GM12878 (cell line): Measurements from ENCODE around the gene DDX24. TPM values are rescaled to one million over a fixed set of nuclear protein-coding genes. Genes with fewer than 3 reads are reported as not detected.

Source experiments
- ATAC-seq: fragments of 200-7000 bp; cut with Tn5 transposase; 3 replicates; pipeline ENCODE4 v1.9.1; 2020; ENCODE audit warnings: mild to moderate bottlenecking, moderate library complexity
- BruUV-seq: library from RNA; stranded (reverse); fragments of 400-500 nt; replicated peaks from 2 replicates; lab custom pipeline; 2021; lab: Mats Ljungman, UMichigan
- CTCF ChIA-PET: fragments of 300-600 bp; sonication (Branson Sonifier 250); formaldehyde crosslinking; extraction: SDS; loops from one replicate; lab custom pipeline; 2021; ENCODE audit warnings: inconsistent platforms; lab: Yijun Ruan, JAX
- POLR2A ChIA-PET: fragments of 350-600 bp; formaldehyde crosslinking; extraction: SDS; loops from one replicate; lab custom pipeline; 2021; ENCODE audit warnings: inconsistent platforms; lab: Charles Lee
- RAD21 ChIA-PET: fragments of 300-600 bp; sonication (Branson Sonifier 250); formaldehyde crosslinking; loops from one replicate; lab custom pipeline; 2023; ENCODE audit warnings: antibody characterized with exemption; ENCODE audit not compliant: unreplicated experiment; lab: Charles Lee
- SMC1A ChIA-PET: fragments of 300-600 bp; sonication (Branson Sonifier 250); formaldehyde crosslinking; loops from one replicate; lab custom pipeline; 2023; ENCODE audit not compliant: unreplicated experiment, uncharacterized antibody; lab: Charles Lee
- DNase-seq: peaks from one replicate; pipeline ENCODE4 v3.0.0-alpha.2; 2011; ENCODE audit warnings: low read depth, low spot score
- FAIRE-seq: peaks from 3 replicates; lab custom pipeline; 2011; peaks lifted over from hg19 to GRCh38; lab: Jason Lieb, UNC
- H2AFZ ChIP-seq: 2 replicates; pipeline ENCODE4 v1.6.0; 2011; ENCODE audit warnings: low read depth, low read length, control low read depth; ENCODE audit not compliant: control insufficient read depth
- H3K27ac ChIP-seq: 2 replicates; pipeline ENCODE4 v1.5.1; 2011; ENCODE audit warnings: control low read depth; ENCODE audit not compliant: control insufficient read depth, insufficient read depth
- H3K27me3 ChIP-seq, 2 experiments: replicated peaks in 1 of 2; 2 replicates each; pipeline versions ENCODE4 v1.6.0 to v1.6.1; 2011; ENCODE audit warnings: low read length in 1 of 2; ENCODE audit not compliant: control insufficient read depth in 2 of 2, insufficient read depth in 2 of 2
- H3K36me3 ChIP-seq, 2 experiments: 2 replicates each; pipeline ENCODE4 v1.5.1; 2011; ENCODE audit warnings: low read length in 1 of 2; ENCODE audit not compliant: control insufficient read depth in 2 of 2, insufficient read depth in 2 of 2
- H3K4me1 ChIP-seq: 2 replicates; pipeline ENCODE4 v1.6.1; 2011; ENCODE audit warnings: mild to moderate bottlenecking, low read length, moderate library complexity, mixed read lengths; ENCODE audit not compliant: control insufficient read depth, insufficient read depth
- H3K4me2 ChIP-seq: 2 replicates; pipeline ENCODE4 v1.6.0; 2011; ENCODE audit warnings: control low read depth; ENCODE audit not compliant: control insufficient read depth, insufficient read depth
- H3K4me3 ChIP-seq: fragments of 200-600 bp; sonication (generic); 2 replicates; pipeline ENCODE4 v1.5.1; 2016
- H3K79me2 ChIP-seq: 2 replicates; pipeline ENCODE4 v1.6.0; 2011; ENCODE audit warnings: low read length; ENCODE audit not compliant: control insufficient read depth, insufficient read depth
- H3K9ac ChIP-seq: 2 replicates; pipeline ENCODE4 v1.8.0; 2011; ENCODE audit warnings: low read length, control low read depth, mixed read lengths; ENCODE audit not compliant: control insufficient read depth, insufficient read depth
- H3K9me3 ChIP-seq: replicated peaks from 3 replicates; pipeline ENCODE4 v1.5.1; 2011; ENCODE audit warnings: mild to moderate bottlenecking, low read length; ENCODE audit not compliant: control insufficient read depth, insufficient read depth
- H4K20me1 ChIP-seq: 2 replicates; pipeline ENCODE4 v1.6.0; 2011; ENCODE audit not compliant: control insufficient read depth, insufficient read depth
- ASH2L ChIP-seq: fragments of 300-600, 200-600 bp; sonication (generic); IDR thresholded peaks from 2 replicates; pipeline ENCODE4 v1.6.1; 2017; ENCODE audit warnings: low read depth, mild to moderate bottlenecking, borderline replicate concordance
- BCL3 ChIP-seq: IDR thresholded peaks from 2 replicates; pipeline ENCODE4 v1.6.1; 2011; ENCODE audit warnings: borderline replicate concordance, low read depth, mild to moderate bottlenecking, moderate library complexity, low read length; ENCODE audit not compliant: insufficient read depth, poor library complexity, severe bottlenecking
- DPF2 ChIP-seq: fragments of 450-650 bp; IDR thresholded peaks from 2 replicates; pipeline ENCODE4 v1.6.1; 2017; ENCODE audit warnings: mild to moderate bottlenecking
- IKZF1 ChIP-seq: fragments of 450-650 bp; conservative IDR thresholded peaks from 2 replicates; pipeline ENCODE4 v1.6.1; 2017; ENCODE audit warnings: antibody characterized with exemption, mild to moderate bottlenecking
- MEF2B ChIP-seq: fragments of 450-650 bp; IDR thresholded peaks from 2 replicates; pipeline ENCODE4 v1.6.1; 2018; ENCODE audit warnings: mild to moderate bottlenecking, moderate library complexity; ENCODE audit not compliant: partially characterized antibody, poor library complexity, severe bottlenecking
- PBX3 ChIP-seq: IDR thresholded peaks from 2 replicates; pipeline ENCODE4 v1.6.1; 2011; ENCODE audit warnings: mild to moderate bottlenecking, low read depth, low read length, moderate library complexity; ENCODE audit not compliant: insufficient replicate concordance
- SIN3A ChIP-seq: IDR thresholded peaks from 2 replicates; pipeline ENCODE4 v1.6.1; 2012; ENCODE audit warnings: low read depth, low read length, improper control_type of control experiment
- SMARCA5 ChIP-seq: fragments of 450-650 bp; IDR thresholded peaks from 2 replicates; pipeline ENCODE4 v1.6.1; 2017; ENCODE audit warnings: mild to moderate bottlenecking
- STAT3 ChIP-seq: IDR thresholded peaks from 2 replicates; pipeline ENCODE4 v1.6.1; 2011; ENCODE audit warnings: low read depth, low read length, improper control_type of control experiment
- YBX1 ChIP-seq: fragments of 450-650 bp; IDR thresholded peaks from 2 replicates; pipeline ENCODE4 v1.6.1; 2016; ENCODE audit warnings: antibody characterized with exemption
- ZBTB4 ChIP-seq: fragments of 450-650 bp; formaldehyde crosslinking; IDR thresholded peaks from 2 replicates; pipeline ENCODE4 v1.4.0; 2022; ENCODE audit warnings: mild to moderate bottlenecking, moderate library complexity
- WGBS: methylation state at CpG from one replicate; pipeline ENCODE4 v1.1.6; 2016; ENCODE audit warnings: low lambda C conversion rate; ENCODE audit not compliant: insufficient replicate concordance, insufficient coverage; ENCODE audit errors: missing lambda C conversion rate; 5-methylcytosine and 5-hydroxymethylcytosine counted together
- in situ Hi-C: fragments of 300-500 bp; cut with MboI; formaldehyde crosslinking; loops from 9 replicates; pipeline ENCODE4 v1.14.3; 2018; ENCODE audit warnings: mixed read lengths
- intact Hi-C: fragments of 100-400 bp; cut with micrococcal nuclease; formaldehyde crosslinking; loops from one replicate; pipeline ENCODE4 v1.14.2; 2022; ENCODE audit not compliant: unreplicated experiment
- polyA plus RNA-seq, 11 experiments: library from polyadenylated mRNA; depleted of rRNA in 4 of 11; unstranded in 6 of 11; stranded (reverse) in 5 of 11; fragments of >200 nt; fragmentation: Nextera tagmentation in 4 of 11; fragmentation: Illumina TruSeq in 1 of 11; extraction: Ambion mirVana in 4 of 11; extraction: Trizol in 1 of 11; gene quantifications; 1 replicate in 1 of 11; 2 replicates in 10 of 11; pipeline versions ENCODE4 v1.2.1 to v1.2.3, GENCODE V29; 2011 to 2016; ENCODE audit warnings: inconsistent platforms in 2 of 11, missing spikeins in 2 of 11, low read depth in 1 of 11
- total RNA-seq, 4 experiments: library from RNA; depleted of rRNA in 3 of 4; stranded (reverse); fragments of >200 nt in 3 of 4; fragmentation: Illumina TruSeq in 1 of 4; extraction: Trizol in 1 of 4; gene quantifications; 2 replicates each; pipeline versions ENCODE4 v1.2.1 to v1.2.3, GENCODE V29; 2013 to 2021
- TF ChIP-seq, protein P1 (sequence below): fragments of 450-650 bp; IDR thresholded peaks from 2 replicates; pipeline ENCODE4 v1.6.1; 2017; ENCODE audit warnings: mild to moderate bottlenecking, low read depth, inconsistent platforms; ENCODE audit not compliant: poor library complexity, severe bottlenecking
- TF ChIP-seq, protein P2 (sequence below): IDR thresholded peaks from 2 replicates; pipeline ENCODE4 v1.6.1; 2011; ENCODE audit warnings: borderline replicate concordance, low read depth, mild to moderate bottlenecking, moderate library complexity, mixed read lengths, low read length; ENCODE audit not compliant: insufficient read depth; ENCODE audit errors: extremely low read length

DDX24 gene
- total and polyA plus RNA-seq, 10 of the 15 experiments (the other 5 are each of a cell fraction or from before 2014, with no cell fraction given): 137 to 266 (median 184) TPM

- ChIA-PET POLR2A (no interaction called here), SMC1A (interaction anchor here (0.6 to 1.2 kb wide), 2 partner anchors 67 to 185 kb away, joined by 3 to 4 read pairs; no protein-coding TSS in a partner anchor), CTCF (interaction anchor here (2.0 to 3.3 kb wide), 2 partner anchors 12 to 14 kb away, joined by 7 to 13 read pairs; no protein-coding TSS in a partner anchor), RAD21 (interaction anchor here (0.7 kb wide), 1 partner anchor 147 kb away, joined by 3 read pairs; no protein-coding TSS in a partner anchor)
- H3K9ac ChIP-seq: no peak overlapping the region
- peaks cover 5% of the 10 kb centered on the region; the same call in 1 of the 2 replicates for H3K4me1 ChIP-seq
- H3K4me3 ChIP-seq: no peak overlapping the region
- no peak for ATAC-seq
- no peak overlapping the region for H2AFZ ChIP-seq
- BruUV-seq: no TSS peak
- in situ Hi-C loops (no loop called here), intact Hi-C loops (no loop called here)
- DNase-seq: no peak
- no peaks in the 10 kb centered on the region for H3K79me2 ChIP-seq
- WGBS: 66% methylated on average over 9 of the region's 9 CpGs
- H3K27ac ChIP-seq: no peak overlapping the region
- no peaks in the 10 kb centered on the region; the same call in 2 of the 3 replicates for H3K9me3 ChIP-seq
- no peaks in the 10 kb centered on the region for H3K27me3 ChIP-seq
- no peaks in the 10 kb centered on the region for H4K20me1 ChIP-seq
- no peak for FAIRE-seq
- no peaks in the 10 kb centered on the region; a peak in 1 of 4 replicates for H3K36me3 ChIP-seq
- H3K4me2 ChIP-seq: no peak overlapping the region
- TF ChIP-seq PBX3 (no peak), MEF2B (no peak), YBX1 (no peak), DPF2 (no peak), IKZF1 (no peak), SIN3A (no peak), BCL3 (no peak), ZBTB4 (CRISPR knock-in tag) (no peak), ASH2L (no peak), STAT3 (no peak), SMARCA5 (no peak)
- TF ChIP-seq, protein P1, sequence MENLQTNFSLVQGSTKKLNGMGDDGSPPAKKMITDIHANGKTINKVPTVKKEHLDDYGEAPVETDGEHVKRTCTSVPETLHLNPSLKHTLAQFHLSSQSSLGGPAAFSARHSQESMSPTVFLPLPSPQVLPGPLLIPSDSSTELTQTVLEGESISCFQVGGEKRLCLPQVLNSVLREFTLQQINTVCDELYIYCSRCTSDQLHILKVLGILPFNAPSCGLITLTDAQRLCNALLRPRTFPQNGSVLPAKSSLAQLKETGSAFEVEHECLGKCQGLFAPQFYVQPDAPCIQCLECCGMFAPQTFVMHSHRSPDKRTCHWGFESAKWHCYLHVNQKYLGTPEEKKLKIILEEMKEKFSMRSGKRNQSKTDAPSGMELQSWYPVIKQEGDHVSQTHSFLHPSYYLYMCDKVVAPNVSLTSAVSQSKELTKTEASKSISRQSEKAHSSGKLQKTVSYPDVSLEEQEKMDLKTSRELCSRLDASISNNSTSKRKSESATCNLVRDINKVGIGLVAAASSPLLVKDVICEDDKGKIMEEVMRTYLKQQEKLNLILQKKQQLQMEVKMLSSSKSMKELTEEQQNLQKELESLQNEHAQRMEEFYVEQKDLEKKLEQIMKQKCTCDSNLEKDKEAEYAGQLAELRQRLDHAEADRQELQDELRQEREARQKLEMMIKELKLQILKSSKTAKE: no peak
- TF ChIP-seq, protein P2, sequence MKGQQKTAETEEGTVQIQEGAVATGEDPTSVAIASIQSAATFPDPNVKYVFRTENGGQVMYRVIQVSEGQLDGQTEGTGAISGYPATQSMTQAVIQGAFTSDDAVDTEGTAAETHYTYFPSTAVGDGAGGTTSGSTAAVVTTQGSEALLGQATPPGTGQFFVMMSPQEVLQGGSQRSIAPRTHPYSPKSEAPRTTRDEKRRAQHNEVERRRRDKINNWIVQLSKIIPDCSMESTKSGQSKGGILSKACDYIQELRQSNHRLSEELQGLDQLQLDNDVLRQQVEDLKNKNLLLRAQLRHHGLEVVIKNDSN: no peak
Observed at GRCh38 chr14:94124582-94125377, 43.8 kb upstream of the DDX24 start.
